GM12878 (cell line): ENCODE data around the gene RER1. TPM values are rescaled to one million over a fixed set of nuclear protein-coding genes. Genes with fewer than 3 reads are reported as not detected.

Experiments used
- ATAC-seq: fragments of 200-7000 bp; cut with Tn5 transposase; 3 replicates; pipeline ENCODE4 v1.9.1; 2020; ENCODE audit warnings: mild to moderate bottlenecking, moderate library complexity
- BruUV-seq: library from RNA; stranded (reverse); fragments of 400-500 nt; replicated peaks from 2 replicates; lab custom pipeline; 2021; lab: Mats Ljungman, UMichigan
- CTCF ChIA-PET: fragments of 300-600 bp; sonication (Branson Sonifier 250); formaldehyde crosslinking; extraction: SDS; loops from one replicate; lab custom pipeline; 2021; ENCODE audit warnings: inconsistent platforms; lab: Yijun Ruan, JAX
- POLR2A ChIA-PET: fragments of 350-600 bp; formaldehyde crosslinking; extraction: SDS; loops from one replicate; lab custom pipeline; 2021; ENCODE audit warnings: inconsistent platforms; lab: Charles Lee
- RAD21 ChIA-PET: fragments of 300-600 bp; sonication (Branson Sonifier 250); formaldehyde crosslinking; loops from one replicate; lab custom pipeline; 2023; ENCODE audit warnings: antibody characterized with exemption; ENCODE audit not compliant: unreplicated experiment; lab: Charles Lee
- SMC1A ChIA-PET: fragments of 300-600 bp; sonication (Branson Sonifier 250); formaldehyde crosslinking; loops from one replicate; lab custom pipeline; 2023; ENCODE audit not compliant: unreplicated experiment, uncharacterized antibody; lab: Charles Lee
- DNase-seq: peaks from one replicate; pipeline ENCODE4 v3.0.0-alpha.2; 2011; ENCODE audit warnings: low read depth, low spot score
- FAIRE-seq: peaks from 3 replicates; lab custom pipeline; 2011; peaks lifted over from hg19 to GRCh38; lab: Jason Lieb, UNC
- H2AFZ ChIP-seq: 2 replicates; pipeline ENCODE4 v1.6.0; 2011; ENCODE audit warnings: low read depth, low read length, control low read depth; ENCODE audit not compliant: control insufficient read depth
- H3K27ac ChIP-seq: 2 replicates; pipeline ENCODE4 v1.5.1; 2011; ENCODE audit warnings: control low read depth; ENCODE audit not compliant: control insufficient read depth, insufficient read depth
- H3K27me3 ChIP-seq, 2 experiments: replicated peaks in 1 of 2; 2 replicates each; pipeline versions ENCODE4 v1.6.0 to v1.6.1; 2011; ENCODE audit warnings: low read length in 1 of 2; ENCODE audit not compliant: control insufficient read depth in 2 of 2, insufficient read depth in 2 of 2
- H3K36me3 ChIP-seq, 2 experiments: 2 replicates each; pipeline ENCODE4 v1.5.1; 2011; ENCODE audit warnings: low read length in 1 of 2; ENCODE audit not compliant: control insufficient read depth in 2 of 2, insufficient read depth in 2 of 2
- H3K4me1 ChIP-seq: 2 replicates; pipeline ENCODE4 v1.6.1; 2011; ENCODE audit warnings: mild to moderate bottlenecking, low read length, moderate library complexity, mixed read lengths; ENCODE audit not compliant: control insufficient read depth, insufficient read depth
- H3K4me2 ChIP-seq: 2 replicates; pipeline ENCODE4 v1.6.0; 2011; ENCODE audit warnings: control low read depth; ENCODE audit not compliant: control insufficient read depth, insufficient read depth
- H3K4me3 ChIP-seq: fragments of 200-600 bp; sonication (generic); 2 replicates; pipeline ENCODE4 v1.5.1; 2016
- H3K79me2 ChIP-seq: 2 replicates; pipeline ENCODE4 v1.6.0; 2011; ENCODE audit warnings: low read length; ENCODE audit not compliant: control insufficient read depth, insufficient read depth
- H3K9ac ChIP-seq: 2 replicates; pipeline ENCODE4 v1.8.0; 2011; ENCODE audit warnings: low read length, control low read depth, mixed read lengths; ENCODE audit not compliant: control insufficient read depth, insufficient read depth
- H3K9me3 ChIP-seq: replicated peaks from 3 replicates; pipeline ENCODE4 v1.5.1; 2011; ENCODE audit warnings: mild to moderate bottlenecking, low read length; ENCODE audit not compliant: control insufficient read depth, insufficient read depth
- H4K20me1 ChIP-seq: 2 replicates; pipeline ENCODE4 v1.6.0; 2011; ENCODE audit not compliant: control insufficient read depth, insufficient read depth
- CEBPB ChIP-seq, 2 experiments: fragments of 150-350 bp in 1 of 2; IDR thresholded peaks; 2 replicates each; pipeline ENCODE4 v1.6.1; 2012 to 2014; ENCODE audit warnings: low read depth in 2 of 2, low read length in 2 of 2, borderline replicate concordance in 1 of 2, inconsistent platforms in 1 of 2
- CHD1 ChIP-seq: IDR thresholded peaks from 2 replicates; pipeline ENCODE4 v1.6.1; 2012; ENCODE audit warnings: low read depth, low read length, improper control_type of control experiment
- IRF3 ChIP-seq: fragments of 450-650 bp; IDR thresholded peaks from 2 replicates; pipeline ENCODE4 v1.6.1; 2014; ENCODE audit warnings: mild to moderate bottlenecking
- KDM1A ChIP-seq: fragments of 200-600 bp; sonication (generic); IDR thresholded peaks from 2 replicates; pipeline ENCODE4 v1.6.1; 2016; ENCODE audit warnings: borderline replicate concordance
- MEF2A ChIP-seq: IDR thresholded peaks from 2 replicates; pipeline ENCODE4 v1.6.1; 2011; ENCODE audit warnings: low read depth, mild to moderate bottlenecking, low read length, moderate library complexity; ENCODE audit not compliant: insufficient read depth
- RB1 ChIP-seq: fragments of 450-650 bp; formaldehyde crosslinking; IDR thresholded peaks from 2 replicates; pipeline ENCODE4 v1.6.1; 2017; ENCODE audit warnings: mild to moderate bottlenecking, borderline replicate concordance
- ZNF207 ChIP-seq: fragments of 450-650 bp; IDR thresholded peaks from 2 replicates; pipeline ENCODE4 v1.6.1; 2014; ENCODE audit warnings: antibody characterized with exemption, mild to moderate bottlenecking, borderline replicate concordance
- ZZZ3 ChIP-seq: IDR thresholded peaks from 2 replicates; pipeline ENCODE4 v1.6.1; 2011; ENCODE audit warnings: low read depth; ENCODE audit not compliant: control insufficient read depth, insufficient read length
- whole genome bisulfite sequencing: methylation state at CpG from one replicate; pipeline ENCODE4 v1.1.6; 2016; ENCODE audit warnings: low lambda C conversion rate; ENCODE audit not compliant: insufficient replicate concordance, insufficient coverage; ENCODE audit errors: missing lambda C conversion rate; 5-methylcytosine and 5-hydroxymethylcytosine counted together
- in situ Hi-C: fragments of 300-500 bp; cut with MboI; formaldehyde crosslinking; loops from 9 replicates; pipeline ENCODE4 v1.14.3; 2018; ENCODE audit warnings: mixed read lengths
- intact Hi-C: fragments of 100-400 bp; cut with micrococcal nuclease; formaldehyde crosslinking; loops from one replicate; pipeline ENCODE4 v1.14.2; 2022; ENCODE audit not compliant: unreplicated experiment
- polyA plus RNA-seq, 11 experiments: library from polyadenylated mRNA; depleted of rRNA in 4 of 11; unstranded in 6 of 11; stranded (reverse) in 5 of 11; fragments of >200 nt; fragmentation: Nextera tagmentation in 4 of 11; fragmentation: Illumina TruSeq in 1 of 11; extraction: Ambion mirVana in 4 of 11; extraction: Trizol in 1 of 11; gene quantifications; 1 replicate in 1 of 11; 2 replicates in 10 of 11; pipeline versions ENCODE4 v1.2.1 to v1.2.3, GENCODE V29; 2011 to 2016; ENCODE audit warnings: inconsistent platforms in 2 of 11, missing spikeins in 2 of 11, low read depth in 1 of 11
- total RNA-seq, 4 experiments: library from RNA; depleted of rRNA in 3 of 4; stranded (reverse); fragments of >200 nt in 3 of 4; fragmentation: Illumina TruSeq in 1 of 4; extraction: Trizol in 1 of 4; gene quantifications; 2 replicates each; pipeline versions ENCODE4 v1.2.1 to v1.2.3, GENCODE V29; 2013 to 2021
- TF ChIP-seq, protein P1 (sequence below): IDR thresholded peaks from 2 replicates; pipeline ENCODE4 v1.6.1; 2012; ENCODE audit warnings: low read depth, low read length, improper control_type of control experiment

The RER1 gene
- total and polyA plus RNA-seq, 10 of the 15 experiments (the other 5 are each of a cell fraction or from before 2014, with no cell fraction given) = 29.2 to 274 (median 136) TPM

- no peaks in the 10 kb centered on the region for H3K4me1 ChIP-seq
- DNase-seq (no peak), ATAC-seq (no peak), FAIRE-seq (no peak)
- WGBS = 43% methylated on average over 18 of the region's 18 CpGs
- in situ Hi-C loops = no loop called here
- H3K4me3 ChIP-seq = no peak overlapping the region
- CTCF ChIA-PET = no interaction called here
- TF ChIP-seq, protein P1, sequence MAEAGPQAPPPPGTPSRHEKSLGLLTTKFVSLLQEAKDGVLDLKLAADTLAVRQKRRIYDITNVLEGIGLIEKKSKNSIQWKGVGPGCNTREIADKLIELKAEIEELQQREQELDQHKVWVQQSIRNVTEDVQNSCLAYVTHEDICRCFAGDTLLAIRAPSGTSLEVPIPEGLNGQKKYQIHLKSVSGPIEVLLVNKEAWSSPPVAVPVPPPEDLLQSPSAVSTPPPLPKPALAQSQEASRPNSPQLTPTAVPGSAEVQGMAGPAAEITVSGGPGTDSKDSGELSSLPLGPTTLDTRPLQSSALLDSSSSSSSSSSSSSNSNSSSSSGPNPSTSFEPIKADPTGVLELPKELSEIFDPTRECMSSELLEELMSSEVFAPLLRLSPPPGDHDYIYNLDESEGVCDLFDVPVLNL = no peak
- peaks cover 0 to 2% of the 10 kb centered on the region in 2 experiments; a peak in 3 of 4 replicates for H3K27me3 ChIP-seq
- no peak overlapping the region for H3K27ac ChIP-seq
- H3K4me2 ChIP-seq = no peak overlapping the region
- BruUV-seq = no TSS peak
- no peaks in the 10 kb centered on the region for H3K79me2 ChIP-seq
- no peak overlapping the region for H3K9ac ChIP-seq
- H4K20me1 ChIP-seq = no peaks in the 10 kb centered on the region
- SMC1A ChIA-PET = no interaction called here
- intact Hi-C loops = no loop called here
- H3K36me3 ChIP-seq = no peaks in the 10 kb centered on the region
- POLR2A ChIA-PET = no interaction called here
- H3K9me3 ChIP-seq = no peaks in the 10 kb centered on the region
- no peak overlapping the region for H2AFZ ChIP-seq
- RAD21 ChIA-PET = no interaction called here
Observed at GRCh38 chr1:2448098-2448445, 56.4 kb downstream of the RER1 start.

- Histone ChIP-seq H3K4me1 (no peaks in the 10 kb centered on the region), H3K9me3 (no peaks in the 10 kb centered on the region), H2AFZ (no peak overlapping the region), H3K27ac (no peak overlapping the region), H3K4me3 (no peak overlapping the region), H3K36me3 (no peaks in the 10 kb centered on the region), H3K79me2 (no peaks in the 10 kb centered on the region), H3K27me3 (peaks cover 0 to 2% of the 10 kb centered on the region in 2 experiments; a peak in 2 of 4 replicates), H3K9ac (no peak overlapping the region), H4K20me1 (no peaks in the 10 kb centered on the region), H3K4me2 (no peak overlapping the region)
- ATAC-seq (no peak), FAIRE-seq (no peak), DNase-seq (no peak)
- CTCF ChIA-PET = interaction anchor here (0.6 kb wide), 1 partner anchor 128 kb away, joined by 3 read pairs; no protein-coding TSS in a partner anchor
- SMC1A ChIA-PET = no interaction called here
- 32% methylated on average over 23 of the region's 23 CpGs for WGBS
- BruUV-seq = no TSS peak
- POLR2A ChIA-PET = no interaction called here
- RAD21 ChIA-PET = no interaction called here
- intact Hi-C loops = no loop called here
- TF ChIP-seq MEF2A (no peak), IRF3 (no peak), CEBPB (IDR thresholded peaks at IDR 0.05; ENCODE audit: borderline replicate concordance in 1 of 2, low read depth in 2 of 2, low read length in 2 of 2) (no peak), KDM1A (no peak), RB1 (no peak), CHD1 (no peak), ZNF207 (no peak), ZZZ3 (no peak)
- in situ Hi-C loops = no loop called here
Observed at GRCh38 chr1:2449636-2450454, 58.2 kb downstream of the RER1 start.
